Tibial nerve (tissue), 4 donors: ENCODE data around the gene HEG1. TPM values are rescaled to one million over a fixed set of nuclear protein-coding genes. Genes with fewer than 3 reads are reported as not detected.

Source experiments
- DNase-seq, 2 donors: peaks; one replicate each; pipeline ENCODE4 v3.0.0-alpha.2; 2019; ENCODE audit warnings: low spot score in 2 of 2
- H3K27ac ChIP-seq, 4 donors: fragments of 200-600 bp; sonication (generic) in 3 of 4; one replicate each; pipeline ENCODE4 v1.5.1; 2017 to 2019; ENCODE audit warnings: mild to moderate bottlenecking in 1 of 4
- H3K27me3 ChIP-seq, 2 donors: fragments of 200-600 bp; sonication (generic) in 1 of 2; one replicate each; pipeline versions ENCODE4 v1.5.1 to v1.6.0; 2017 to 2019
- H3K36me3 ChIP-seq, 3 donors: fragments of 200-600 bp; sonication (generic); one replicate each; pipeline ENCODE4 v1.5.1; 2018 to 2019
- H3K4me1 ChIP-seq, 4 donors: fragments of 200-600 bp; sonication (generic) in 3 of 4; one replicate each; pipeline ENCODE4 v1.5.1; 2017 to 2019
- H3K4me3 ChIP-seq, 4 donors: fragments of 200-600 bp; sonication (generic) in 3 of 4; one replicate each; pipeline ENCODE4 v1.5.1; 2017 to 2019; ENCODE audit warnings: mild to moderate bottlenecking in 1 of 4, moderate library complexity in 1 of 4
- H3K9me3 ChIP-seq, 4 donors: fragments of 200-600 bp; sonication (generic) in 3 of 4; one replicate each; pipeline ENCODE4 v1.5.1; 2017 to 2019
- EP300 ChIP-seq, 2 donors: sonication (generic); formaldehyde crosslinking; IDR thresholded peaks; one replicate each; pipeline ENCODE4 v1.6.1; 2017; ENCODE audit warnings: antibody characterized with exemption in 2 of 2, mild to moderate bottlenecking in 1 of 2
- POLR2A ChIP-seq, 2 donors: fragments of 450-650 bp; IDR thresholded peaks; one replicate each; pipeline ENCODE4 v1.6.1; 2017; ENCODE audit warnings: antibody characterized with exemption in 2 of 2, mild to moderate bottlenecking in 2 of 2, moderate library complexity in 2 of 2
- WGBS, 2 donors: methylation state at CpG; one replicate each; pipeline ENCODE4 v1.1.5; 2018; 5-methylcytosine and 5-hydroxymethylcytosine counted together
- total RNA-seq, 4 donors: library from RNA; depleted of rRNA; stranded (reverse); fragments of >200 nt; gene quantifications; one replicate each; pipeline ENCODE4 v1.1.0, GENCODE V29; 2016
- TF ChIP-seq, protein P1 (sequence below), 5 experiments: fragments of 200-600 bp in 3 of 5; fragments of 450-650 bp in 2 of 5; sonication (generic) in 3 of 5; IDR thresholded peaks; one replicate each; pipeline ENCODE4 v1.5.1; 2016 to 2019; ENCODE audit warnings: antibody characterized with exemption in 5 of 5, mild to moderate bottlenecking in 3 of 5, moderate library complexity in 2 of 5

Gene HEG1
- total RNA-seq, 4 donors from 2014 or later: 26.8 to 59.1 (median 42.5) TPM

DNA sequence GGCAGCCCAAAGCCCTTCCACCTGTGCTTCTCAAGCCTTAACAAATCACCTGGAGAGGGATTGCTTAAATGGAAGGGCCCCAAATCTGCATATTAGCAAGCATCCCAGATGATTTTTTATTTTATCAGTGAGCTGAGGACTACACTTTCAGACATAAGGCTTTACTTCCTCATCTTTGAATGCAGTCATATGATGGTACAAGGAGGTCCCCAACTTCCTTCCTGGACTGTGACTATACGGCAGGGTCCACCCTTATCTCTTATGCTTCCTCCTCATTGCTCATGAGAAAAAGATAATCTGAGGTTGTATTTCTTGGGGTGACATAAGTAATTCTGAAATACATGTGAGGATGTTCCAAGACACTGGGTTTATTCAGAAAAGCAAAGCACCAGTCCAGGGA, 13.7 kb upstream of the HEG1 start:
- H3K36me3 ChIP-seq: no peaks in the 10 kb centered on the region
- TF ChIP-seq, protein P1, sequence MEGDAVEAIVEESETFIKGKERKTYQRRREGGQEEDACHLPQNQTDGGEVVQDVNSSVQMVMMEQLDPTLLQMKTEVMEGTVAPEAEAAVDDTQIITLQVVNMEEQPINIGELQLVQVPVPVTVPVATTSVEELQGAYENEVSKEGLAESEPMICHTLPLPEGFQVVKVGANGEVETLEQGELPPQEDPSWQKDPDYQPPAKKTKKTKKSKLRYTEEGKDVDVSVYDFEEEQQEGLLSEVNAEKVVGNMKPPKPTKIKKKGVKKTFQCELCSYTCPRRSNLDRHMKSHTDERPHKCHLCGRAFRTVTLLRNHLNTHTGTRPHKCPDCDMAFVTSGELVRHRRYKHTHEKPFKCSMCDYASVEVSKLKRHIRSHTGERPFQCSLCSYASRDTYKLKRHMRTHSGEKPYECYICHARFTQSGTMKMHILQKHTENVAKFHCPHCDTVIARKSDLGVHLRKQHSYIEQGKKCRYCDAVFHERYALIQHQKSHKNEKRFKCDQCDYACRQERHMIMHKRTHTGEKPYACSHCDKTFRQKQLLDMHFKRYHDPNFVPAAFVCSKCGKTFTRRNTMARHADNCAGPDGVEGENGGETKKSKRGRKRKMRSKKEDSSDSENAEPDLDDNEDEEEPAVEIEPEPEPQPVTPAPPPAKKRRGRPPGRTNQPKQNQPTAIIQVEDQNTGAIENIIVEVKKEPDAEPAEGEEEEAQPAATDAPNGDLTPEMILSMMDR (IDR thresholded peaks at IDR 0.05): no peak
- TF ChIP-seq EP300 (IDR thresholded peaks at IDR 0.05) (no peak), POLR2A (IDR thresholded peaks at IDR 0.05) (no peak)
- WGBS, 2 donors: 41 to 64% methylated on average over 1 of the region's 1 CpG
- H3K27me3 ChIP-seq: no peaks in the 10 kb centered on the region
- H3K4me3 ChIP-seq: no peak overlapping the region
- no peaks in the 10 kb centered on the region for H3K9me3 ChIP-seq
- H3K27ac ChIP-seq: no peak overlapping the region
- H3K4me1 ChIP-seq: no peaks in the 10 kb centered on the region
- no peak for DNase-seq

DNA sequence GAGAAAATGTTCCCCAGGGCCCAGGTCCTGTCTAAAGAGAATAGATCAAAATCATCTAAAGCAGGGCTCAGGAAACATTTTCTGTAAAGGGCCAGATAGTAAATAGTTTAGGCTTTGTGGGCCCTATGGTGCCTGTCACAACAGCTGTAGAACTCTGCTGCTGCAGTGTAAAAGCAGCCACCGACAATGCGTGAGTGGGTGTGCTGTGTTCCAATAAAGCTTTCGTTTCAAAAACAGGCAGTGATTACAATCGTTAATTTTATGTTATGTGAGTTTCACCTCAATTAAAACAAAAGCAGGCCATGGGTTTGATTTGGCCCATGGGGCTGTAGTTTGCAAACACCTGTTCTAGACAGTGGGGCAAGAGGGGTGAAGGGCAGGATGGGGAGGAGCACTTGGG, 12.5 kb upstream of the HEG1 start:
- no peak for TF ChIP-seq EP300 (IDR thresholded peaks at IDR 0.05)
- TF ChIP-seq, protein P1 (IDR thresholded peaks at IDR 0.05): no peak
- TF ChIP-seq POLR2A (IDR thresholded peaks at IDR 0.05): no peak
- Histone ChIP-seq H3K4me1 (peaks cover 0 to 3% (median 0%) of the 10 kb centered on the region in 4 donors), H3K27ac (no peak overlapping the region), H3K36me3 (no peaks in the 10 kb centered on the region), H3K9me3 (no peaks in the 10 kb centered on the region), H3K4me3 (no peak overlapping the region), H3K27me3 (no peaks in the 10 kb centered on the region)
- 66 to 83% methylated on average over 4 of the region's 4 CpGs for WGBS, 2 donors
- no peak for DNase-seq

DNA sequence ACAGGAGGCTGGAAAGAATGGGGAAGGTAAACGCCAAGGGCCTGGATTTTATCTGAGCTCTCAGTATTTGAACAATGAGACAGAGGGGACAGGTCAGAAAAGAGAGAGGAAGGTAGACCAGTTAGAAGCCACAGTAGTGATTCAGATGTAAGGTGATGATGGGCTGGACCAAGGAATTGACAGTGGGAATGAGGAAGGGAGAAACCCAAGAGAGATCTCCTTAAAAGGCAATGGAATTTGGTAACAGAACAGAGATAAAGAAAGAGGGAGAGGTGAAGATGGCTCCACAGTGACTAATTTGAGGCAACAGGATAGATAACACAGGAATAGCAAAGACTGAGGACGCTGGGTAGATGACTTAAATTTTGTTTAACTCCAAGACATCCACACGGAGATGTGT, 11.4 kb upstream of the HEG1 start:
- no peaks in the 10 kb centered on the region for H3K36me3 ChIP-seq
- TF ChIP-seq EP300 (IDR thresholded peaks at IDR 0.05) (no peak), POLR2A (IDR thresholded peaks at IDR 0.05) (no peak)
- TF ChIP-seq, protein P1 (IDR thresholded peaks at IDR 0.05): no peak
- H3K9me3 ChIP-seq: no peaks in the 10 kb centered on the region
- H3K27me3 ChIP-seq: no peaks in the 10 kb centered on the region
- 81 to 82% methylated on average over 3 of the region's 3 CpGs for WGBS, 2 donors
- no peak for DNase-seq
- peaks cover 0 to 12% (median 3%) of the 10 kb centered on the region in 4 donors for H3K4me1 ChIP-seq
- H3K27ac ChIP-seq: no peak overlapping the region
- H3K4me3 ChIP-seq: no peak overlapping the region

DNA sequence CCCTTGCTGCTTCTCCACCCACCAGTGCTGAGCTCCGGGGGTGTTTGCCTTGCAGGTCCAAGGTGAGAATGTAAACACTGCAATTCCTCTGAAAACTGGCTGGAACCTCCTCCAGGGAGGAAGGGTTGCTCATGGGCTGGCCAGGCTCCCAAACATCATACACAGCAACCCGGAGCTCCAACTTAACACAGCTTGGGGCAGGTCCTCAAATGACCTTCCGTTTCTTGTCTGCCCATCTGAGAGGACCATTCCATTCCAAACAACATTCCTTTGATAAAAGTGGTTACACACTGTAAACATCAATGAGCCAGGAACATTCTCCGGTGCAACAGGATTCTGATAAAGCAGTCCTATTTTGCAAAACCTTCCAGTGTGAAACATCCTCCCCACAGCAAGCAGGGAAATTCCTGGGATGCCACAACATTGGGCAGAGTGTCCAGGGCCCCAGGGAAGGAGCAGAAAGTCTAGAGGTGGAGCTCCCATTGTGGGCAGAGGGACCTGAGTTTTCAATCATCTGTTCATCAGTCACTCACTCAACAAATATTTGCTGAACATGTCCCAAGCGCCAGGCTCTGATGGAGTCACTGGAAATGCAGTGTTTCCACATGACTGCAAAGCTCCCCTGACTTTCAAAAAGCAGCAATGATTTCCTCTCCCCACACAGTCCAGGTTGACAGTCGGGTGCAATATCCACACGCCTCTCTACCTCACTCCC, 7.3 kb upstream of the HEG1 start:
- WGBS, 2 donors: 49 to 50% methylated on average over 7 of the region's 7 CpGs
- Histone ChIP-seq H3K27ac (peak overlapping the region in 2 of 4 donors; percentile 42 to 46), H3K4me1 (peaks cover 0 to 23% (median 11%) of the 10 kb centered on the region in 4 donors), H3K36me3 (no peaks in the 10 kb centered on the region), H3K4me3 (no peak overlapping the region), H3K9me3 (no peaks in the 10 kb centered on the region), H3K27me3 (no peaks in the 10 kb centered on the region)
- DNase-seq: no peak
- TF ChIP-seq POLR2A (IDR thresholded peaks at IDR 0.05): no peak
- peak in 1 of 2 donors; percentile 24 for TF ChIP-seq EP300 (IDR thresholded peaks at IDR 0.05)

DNA sequence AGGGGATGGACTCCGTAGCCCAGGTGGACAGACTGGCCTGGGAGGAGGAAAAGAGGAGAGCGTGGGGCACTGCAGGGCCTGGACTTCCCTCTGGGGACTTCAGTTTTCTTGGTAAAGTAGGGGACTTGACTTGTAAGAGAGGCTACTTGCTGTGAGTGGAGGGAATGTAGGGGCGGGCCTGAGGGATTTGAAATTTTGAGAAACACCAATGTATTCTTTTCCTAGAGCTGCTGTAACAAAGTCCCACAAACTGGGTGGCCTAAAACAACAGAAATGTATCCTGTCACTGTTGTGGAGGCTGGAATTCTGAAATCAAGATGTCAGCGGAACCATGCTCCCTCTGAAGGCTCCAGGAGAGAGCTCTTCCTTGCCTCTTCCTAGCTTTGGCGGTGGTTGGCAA, 5.8 kb upstream of the HEG1 start:
- TF ChIP-seq POLR2A (IDR thresholded peaks at IDR 0.05): no peak
- TF ChIP-seq, protein P1 (IDR thresholded peaks at IDR 0.05): no peak
- TF ChIP-seq EP300 (IDR thresholded peaks at IDR 0.05): no peak
- peaks cover 0 to 33% (median 11%) of the 10 kb centered on the region in 4 donors for H3K4me1 ChIP-seq
- no peak for DNase-seq
- no peaks in the 10 kb centered on the region for H3K27me3 ChIP-seq
- H3K36me3 ChIP-seq: no peaks in the 10 kb centered on the region
- H3K27ac ChIP-seq: peak overlapping the region; percentile 40 to 83 (median 64)
- H3K9me3 ChIP-seq: no peaks in the 10 kb centered on the region
- no peak overlapping the region for H3K4me3 ChIP-seq
- 88 to 91% methylated on average over 5 of the region's 5 CpGs for WGBS, 2 donors
